HG03354 (cell line): Measurements from ENCODE around the gene ATMIN.
A peak's percentile ranks its signal among the peaks of the same experiment; 100 is the strongest.

Source experiments
- ATAC-seq: cut with Tn5 transposase; IDR thresholded peaks from one replicate; pipeline ENCODE4 v1.9.1; 2021; ENCODE audit warnings: mild to moderate bottlenecking; ENCODE audit not compliant: unreplicated experiment, poor library complexity, severe bottlenecking

ATMIN gene

GRCh38 chr16:81004646-81005353, 30.8 kb upstream of the ATMIN start:
- ATAC-seq: no peak

- no peak for ATAC-seq
These were observed 30.0 kb upstream of the ATMIN start for GRCh38 chr16:81005610-81006161.

- ATAC-seq: peak; percentile 37
These were observed 29.3 kb upstream of the ATMIN start for GRCh38 chr16:81006211-81006812.

GRCh38 chr16:81006813-81007695, 28.6 kb upstream of the ATMIN start, which contains the start of the genes CENPN and CMC2:
TSS of gene CENPN (plus strand) at chr16:81007214. CDS start at chr16:81011940, 4,726 bp downstream.
TSS of gene CMC2 (minus strand) at chr16:81006885. CDS start at chr16:80997394, 9,491 bp downstream.
- ATAC-seq: peak; percentile 88

GRCh38 chr16:81008505-81008789, 27.2 kb upstream of the ATMIN start:
- no peak for ATAC-seq

GRCh38 chr16:81012974-81013373, 22.7 kb upstream of the ATMIN start:
- ATAC-seq: no peak

- no peak for ATAC-seq
These were observed 21.0 kb upstream of the ATMIN start for GRCh38 chr16:81014672-81015071.

GRCh38 chr16:81018496-81018895, 17.1 kb upstream of the ATMIN start:
- ATAC-seq: no peak

- no peak for ATAC-seq
These were observed 9.2 kb upstream of the ATMIN start for GRCh38 chr16:81026429-81026828.

- ATAC-seq: no peak
These were observed 5.6 kb upstream of the ATMIN start for GRCh38 chr16:81029930-81030604.

- ATAC-seq: peak; percentile 64
These were observed 521 bp downstream of the ATMIN start for GRCh38 chr16:81035975-81036750.

- ATAC-seq: no peak
These were observed 1.2 kb downstream of the ATMIN start for GRCh38 chr16:81036751-81037350.

GRCh38 chr16:81040131-81040530, 4.5 kb downstream of the ATMIN start:
- no peak for ATAC-seq

GRCh38 chr16:81040842-81041241, 5.2 kb downstream of the ATMIN start:
- no peak for ATAC-seq

- ATAC-seq: no peak
These were observed 6.1 kb downstream of the ATMIN start for GRCh38 chr16:81041696-81042095.

GRCh38 chr16:81042821-81043220, 7.2 kb downstream of the ATMIN start:
- ATAC-seq: no peak

- ATAC-seq: no peak
These were observed 18.1 kb downstream of the ATMIN start for GRCh38 chr16:81053761-81054160.

- no peak for ATAC-seq
These were observed 25.1 kb downstream of the ATMIN start for GRCh38 chr16:81060576-81061306.
